GM12874 (cell line): Measurements from ENCODE around the gene KLF3.

ENCODE experiments used
- TF ChIP-seq, protein P1 (sequence below): IDR thresholded peaks from 2 replicates; pipeline ENCODE4 v1.5.1; 2011; ENCODE audit warnings: low read depth, mild to moderate bottlenecking, control low read depth, low read length, moderate library complexity; ENCODE audit not compliant: insufficient read depth

Gene KLF3

DNA sequence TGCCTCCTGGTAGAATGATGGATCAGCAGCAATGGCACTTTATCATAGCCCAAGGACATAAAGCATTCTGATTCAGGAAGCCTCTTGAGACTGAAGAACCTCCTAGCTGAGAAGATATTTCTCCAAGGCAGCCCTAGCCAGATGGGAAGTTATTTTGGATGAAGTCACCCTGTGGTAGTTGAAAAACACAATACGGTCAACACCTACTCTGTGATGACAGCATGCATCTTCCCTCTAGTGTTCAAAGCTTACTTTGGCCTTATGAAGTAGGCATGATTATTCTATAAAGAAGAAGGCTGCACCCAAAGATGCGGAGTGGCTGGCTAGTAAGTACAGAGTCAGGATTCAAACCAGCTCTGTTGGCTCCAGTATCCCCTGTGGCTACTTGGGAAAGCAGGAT, 70.9 kb downstream of the KLF3 start:
- TF ChIP-seq, protein P1, sequence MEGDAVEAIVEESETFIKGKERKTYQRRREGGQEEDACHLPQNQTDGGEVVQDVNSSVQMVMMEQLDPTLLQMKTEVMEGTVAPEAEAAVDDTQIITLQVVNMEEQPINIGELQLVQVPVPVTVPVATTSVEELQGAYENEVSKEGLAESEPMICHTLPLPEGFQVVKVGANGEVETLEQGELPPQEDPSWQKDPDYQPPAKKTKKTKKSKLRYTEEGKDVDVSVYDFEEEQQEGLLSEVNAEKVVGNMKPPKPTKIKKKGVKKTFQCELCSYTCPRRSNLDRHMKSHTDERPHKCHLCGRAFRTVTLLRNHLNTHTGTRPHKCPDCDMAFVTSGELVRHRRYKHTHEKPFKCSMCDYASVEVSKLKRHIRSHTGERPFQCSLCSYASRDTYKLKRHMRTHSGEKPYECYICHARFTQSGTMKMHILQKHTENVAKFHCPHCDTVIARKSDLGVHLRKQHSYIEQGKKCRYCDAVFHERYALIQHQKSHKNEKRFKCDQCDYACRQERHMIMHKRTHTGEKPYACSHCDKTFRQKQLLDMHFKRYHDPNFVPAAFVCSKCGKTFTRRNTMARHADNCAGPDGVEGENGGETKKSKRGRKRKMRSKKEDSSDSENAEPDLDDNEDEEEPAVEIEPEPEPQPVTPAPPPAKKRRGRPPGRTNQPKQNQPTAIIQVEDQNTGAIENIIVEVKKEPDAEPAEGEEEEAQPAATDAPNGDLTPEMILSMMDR = no peak

DNA sequence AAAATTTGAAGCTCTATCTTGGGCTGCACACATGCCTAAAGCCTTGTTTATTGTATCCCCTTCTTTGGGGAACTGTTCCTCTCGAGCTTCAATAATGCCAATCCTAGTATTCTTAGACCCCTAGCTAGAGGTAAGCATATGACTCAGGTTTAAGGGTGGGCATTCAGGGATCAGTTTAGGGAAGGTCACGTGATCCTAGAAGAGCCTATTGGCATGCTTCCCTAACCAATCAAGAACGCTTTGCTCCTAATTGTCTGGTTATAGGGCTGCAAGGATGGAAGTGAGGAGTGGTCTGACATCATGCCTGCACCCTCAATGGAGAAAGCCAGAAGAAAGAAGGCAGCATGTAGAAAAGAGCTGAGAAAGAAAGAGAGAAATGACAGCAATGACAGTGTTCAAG, 71.9 kb downstream of the KLF3 start:
- TF ChIP-seq, protein P1 = no peak

DNA sequence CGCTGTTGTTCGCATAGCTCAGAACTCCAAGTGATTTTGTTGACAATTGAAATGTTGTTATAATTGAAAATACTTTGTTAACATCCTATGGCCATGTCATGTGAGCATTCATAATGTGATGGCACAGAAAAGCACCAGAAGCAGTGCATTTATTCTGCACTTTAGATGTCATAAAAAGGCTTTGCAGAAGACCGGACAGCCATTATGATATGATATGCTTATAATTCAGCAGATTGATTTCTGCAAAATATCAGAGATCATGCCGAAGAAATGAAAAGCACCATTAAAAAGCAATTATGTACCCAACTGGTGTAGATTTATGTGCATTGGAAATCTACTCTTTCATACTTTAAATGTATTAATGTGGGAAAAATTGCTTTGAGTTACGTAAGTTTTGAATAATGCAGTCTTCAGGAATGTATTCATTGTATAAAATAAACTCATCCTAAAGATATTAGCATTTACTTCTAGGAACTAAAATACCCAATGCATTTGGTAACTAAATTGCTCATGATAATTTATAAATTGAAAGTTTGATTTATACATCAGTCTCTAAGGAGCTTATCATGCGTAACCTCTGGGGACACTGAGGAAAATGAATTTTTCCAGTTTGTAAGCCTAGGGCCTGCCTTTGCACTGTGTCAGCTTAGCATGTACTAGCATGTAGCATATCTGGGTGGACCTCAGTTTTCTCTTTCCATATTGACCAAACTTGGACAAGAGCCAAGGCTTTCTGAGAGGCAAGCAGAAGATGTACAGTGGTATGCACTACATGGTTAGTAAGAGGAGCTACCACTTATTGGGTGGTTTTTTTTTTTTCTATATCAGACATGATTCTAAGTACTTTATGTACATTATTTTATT, 75.2 kb downstream of the KLF3 start:
- TF ChIP-seq, protein P1 = no peak

DNA sequence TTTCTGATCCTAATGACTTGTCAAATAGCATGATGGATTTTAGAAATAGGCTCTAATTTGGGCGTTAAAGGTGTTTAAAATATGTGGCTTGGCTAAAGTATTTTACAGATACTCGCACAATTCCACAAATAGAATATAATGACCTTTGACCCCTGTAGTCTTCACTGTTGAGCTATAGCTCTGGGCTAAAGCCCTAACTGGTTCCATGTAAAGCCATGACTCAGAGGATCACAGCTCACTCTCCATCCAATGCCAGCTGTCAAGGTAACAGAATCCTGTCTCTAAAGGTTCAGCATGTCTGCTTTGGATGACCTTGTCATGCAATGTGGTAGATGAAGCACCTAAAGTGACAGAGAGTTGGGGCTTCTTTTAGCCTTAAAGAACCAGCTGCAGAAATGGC, 76.3 kb downstream of the KLF3 start:
- TF ChIP-seq, protein P1 = no peak

DNA sequence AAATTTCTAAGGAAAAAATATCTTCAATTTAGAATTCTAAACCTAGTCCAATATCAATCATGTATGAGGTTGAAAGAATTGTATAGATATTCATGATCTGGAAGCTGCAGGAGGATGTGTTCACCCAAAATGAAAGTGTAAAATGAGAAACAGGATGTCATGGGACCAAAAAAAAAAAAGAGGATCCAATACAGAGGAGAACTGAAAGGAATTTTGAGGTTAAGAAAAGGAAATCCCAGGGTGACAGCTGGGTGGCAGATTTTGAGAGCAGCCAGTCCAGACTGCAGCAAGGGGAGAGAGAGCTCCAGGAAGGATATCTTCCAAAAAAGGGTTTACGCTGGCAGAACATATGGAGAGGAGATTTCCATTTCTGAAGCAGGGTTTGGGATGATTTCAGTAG, 79.9 kb downstream of the KLF3 start:
- TF ChIP-seq, protein P1 = no peak

DNA sequence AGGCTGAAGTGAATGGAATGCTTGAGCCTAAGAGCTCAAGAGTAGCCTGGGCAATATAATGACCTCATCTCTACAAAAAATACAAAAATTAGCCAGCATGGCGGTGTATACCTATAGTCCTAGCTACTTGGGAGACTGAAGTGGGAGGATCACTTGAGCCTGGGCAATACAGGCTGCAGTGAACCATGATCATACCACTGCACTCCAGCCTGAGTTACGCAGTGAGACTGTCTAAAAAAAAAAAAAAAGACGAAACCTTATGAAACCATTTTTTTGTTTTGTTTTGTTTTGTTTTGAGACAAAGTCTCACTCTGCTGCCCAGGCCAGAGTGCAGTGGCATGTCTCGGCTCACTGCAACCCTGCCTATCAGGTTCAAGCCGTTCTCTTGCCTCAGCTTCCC, 81.9 kb downstream of the KLF3 start:
- TF ChIP-seq, protein P1 = no peak

DNA sequence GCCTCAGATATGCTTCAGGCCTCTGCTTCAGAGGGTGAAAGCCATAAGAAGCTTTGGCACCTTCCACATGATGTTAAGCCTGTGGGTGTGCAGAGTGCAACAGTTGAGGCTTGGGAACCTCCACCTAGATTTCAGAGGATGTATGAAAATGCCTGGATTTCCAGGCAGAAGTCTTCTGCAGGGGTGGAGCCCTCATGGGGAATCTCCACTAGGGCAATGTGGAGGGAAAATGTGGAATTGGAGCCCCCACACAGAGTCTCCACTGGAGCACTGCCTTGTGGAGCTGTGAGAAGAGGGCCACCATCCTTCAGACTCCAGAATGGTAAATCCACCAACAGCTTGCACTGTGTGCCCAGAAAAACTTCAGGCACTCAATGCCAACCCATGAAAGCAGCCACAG, 83.6 kb downstream of the KLF3 start:
- TF ChIP-seq, protein P1 = no peak

DNA sequence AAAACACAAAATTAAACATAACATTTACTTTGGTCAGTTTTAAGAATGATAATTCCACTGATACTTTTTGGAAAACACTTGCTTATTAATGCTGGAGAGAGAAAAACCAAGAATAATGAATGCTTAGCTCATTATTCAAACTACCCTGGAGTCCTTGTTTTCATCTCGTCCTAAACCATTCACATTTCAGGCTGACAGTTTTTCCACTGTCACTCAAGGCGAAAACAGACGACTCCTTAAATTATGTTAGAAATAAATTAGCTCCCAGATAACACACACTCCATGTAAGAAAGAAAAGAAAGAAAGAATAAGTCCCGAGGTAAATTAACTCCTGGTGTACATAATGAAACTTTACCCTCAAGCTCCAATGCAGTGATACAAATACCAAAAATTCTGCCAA, 85.3 kb downstream of the KLF3 start:
- TF ChIP-seq, protein P1 = no peak
